Small intestine (tissue), 7 donors: ENCODE data around the gene CALHM6. TPM values are rescaled to one million over a fixed set of nuclear protein-coding genes. Genes with fewer than 3 reads are reported as not detected.

Experiments used
- DNase-seq, 2 donors: peaks; one replicate each; pipeline versions ENCODE4 v3.0.0 to v3.0.0-alpha.2; 2013
- FAIRE-seq: peaks from 2 replicates; lab custom pipeline; 2012; peaks lifted over from hg19 to GRCh38; lab: Jason Lieb, UNC
- H3K27ac ChIP-seq, 3 donors: one replicate each; pipeline ENCODE4 v1.5.1; 2013; ENCODE audit warnings: low read length in 2 of 3, mild to moderate bottlenecking in 2 of 3, control low read depth in 1 of 3, inconsistent platforms in 1 of 3, low read depth in 1 of 3, moderate library complexity in 1 of 3
- H3K27me3 ChIP-seq, 3 donors: one replicate each; pipeline ENCODE4 v1.6.1; 2013; ENCODE audit warnings: low read length in 3 of 3, inconsistent platforms in 1 of 3; ENCODE audit not compliant: control insufficient read depth in 3 of 3, insufficient read depth in 3 of 3
- H3K36me3 ChIP-seq, 3 donors: one replicate each; pipeline ENCODE4 v1.6.1; 2013; ENCODE audit warnings: low read length in 3 of 3, inconsistent platforms in 1 of 3, low read depth in 1 of 3, mild to moderate bottlenecking in 1 of 3, moderate library complexity in 1 of 3; ENCODE audit not compliant: control insufficient read depth in 3 of 3, insufficient read depth in 2 of 3
- H3K4me1 ChIP-seq, 3 donors: one replicate each; pipeline ENCODE4 v1.6.1; 2013; ENCODE audit warnings: low read length in 2 of 3, inconsistent platforms in 1 of 3, low read depth in 1 of 3, mild to moderate bottlenecking in 1 of 3, moderate library complexity in 1 of 3; ENCODE audit not compliant: control insufficient read depth in 3 of 3, insufficient read depth in 2 of 3
- H3K4me3 ChIP-seq, 3 donors: one replicate each; pipeline ENCODE4 v1.5.1; 2013; ENCODE audit warnings: low read length in 3 of 3, control low read depth in 1 of 3, inconsistent platforms in 1 of 3, low read depth in 1 of 3, mild to moderate bottlenecking in 1 of 3, moderate library complexity in 1 of 3
- H3K9me3 ChIP-seq, 2 donors: one replicate each; pipeline ENCODE4 v1.6.1; 2013; ENCODE audit warnings: low read depth in 1 of 2, low read length in 1 of 2; ENCODE audit not compliant: control insufficient read depth in 2 of 2, insufficient read depth in 1 of 2
- WGBS, 3 donors: extraction: QIAGEN DNeasy Blood & Tissue Kit; methylation state at CpG; one replicate each; pipeline ENCODE4 v1.1.7; 2013; 5-methylcytosine and 5-hydroxymethylcytosine counted together
- polyA plus RNA-seq, 4 donors: library from polyadenylated mRNA; stranded (reverse) in 3 of 4; unstranded in 1 of 4; fragments of 200-250 nt in 3 of 4; fragments of 120-200 nt in 1 of 4; gene quantifications; one replicate each; pipeline versions ENCODE4 v1.2.1 to v1.2.3, GENCODE V29; 2013
- donor health status: healthy with polysubstance abuse.
- donor health status: control.
- donor health status: control.
- donor health status: Bipolar disorder and iron deficiency.
- donor health status: healthy.

The CALHM6 gene
- polyA plus RNA-seq, 4 donors, result 2.7 to 16.9 (median 9.3) TPM

GRCh38 chr6:116438590-116439448 is 22.4 kb upstream of the CALHM6 start:
- no peaks in the 10 kb centered on the region for H3K4me1 ChIP-seq
- no peak for FAIRE-seq
- no peak for DNase-seq
- H3K36me3 ChIP-seq, result no peaks in the 10 kb centered on the region
- no peak overlapping the region for H3K27ac ChIP-seq
- 61 to 84% (median 82%) methylated on average over 6 of the region's 6 CpGs for WGBS, 3 donors
- H3K27me3 ChIP-seq, result no peaks in the 10 kb centered on the region
- H3K9me3 ChIP-seq, result no peaks in the 10 kb centered on the region
- H3K4me3 ChIP-seq, result no peak overlapping the region

DNA sequence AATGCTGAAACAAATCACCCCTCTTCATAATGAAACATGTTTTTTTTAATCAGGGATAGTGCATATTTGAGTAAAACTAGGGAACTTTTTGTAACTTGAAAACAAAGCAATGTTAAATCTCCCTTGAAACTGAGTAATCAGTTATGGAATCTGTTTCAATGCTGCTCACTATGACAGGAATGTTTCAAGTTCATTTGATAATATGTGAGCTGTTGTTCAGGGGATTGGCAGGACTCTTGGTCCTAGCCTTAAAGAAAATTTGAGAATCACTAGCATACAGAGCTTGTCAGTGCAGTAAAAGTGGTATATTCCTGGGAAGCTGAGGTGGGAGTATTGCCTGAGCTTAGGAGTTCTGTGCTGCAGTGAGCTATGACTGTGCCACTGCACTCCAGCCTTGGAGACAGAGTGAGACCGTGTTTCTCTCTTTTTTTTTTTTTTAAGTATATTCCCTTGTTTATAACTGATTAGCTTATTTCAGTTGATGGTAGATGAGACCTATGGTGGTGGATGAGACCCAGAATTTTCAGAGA is 21.6 kb upstream of the CALHM6 start:
- WGBS, 3 donors, result 57 to 72% (median 64%) methylated on average over 1 of the region's 1 CpG
- Histone ChIP-seq H3K9me3 (no peaks in the 10 kb centered on the region), H3K27me3 (no peaks in the 10 kb centered on the region), H3K36me3 (no peaks in the 10 kb centered on the region), H3K4me1 (no peaks in the 10 kb centered on the region), H3K27ac (no peak overlapping the region), H3K4me3 (no peak overlapping the region)
- DNase-seq (no peak), FAIRE-seq (no peak)

GRCh38 chr6:116443105-116443504 is 18.1 kb upstream of the CALHM6 start:
- Histone ChIP-seq H3K4me3 (no peak overlapping the region), H3K27ac (no peak overlapping the region), H3K36me3 (no peaks in the 10 kb centered on the region), H3K27me3 (no peaks in the 10 kb centered on the region), H3K9me3 (no peaks in the 10 kb centered on the region), H3K4me1 (no peaks in the 10 kb centered on the region)
- 91 to 95% (median 94%) methylated on average over 2 of the region's 2 CpGs for WGBS, 3 donors
- FAIRE-seq, result no peak
- no peak for DNase-seq

DNA sequence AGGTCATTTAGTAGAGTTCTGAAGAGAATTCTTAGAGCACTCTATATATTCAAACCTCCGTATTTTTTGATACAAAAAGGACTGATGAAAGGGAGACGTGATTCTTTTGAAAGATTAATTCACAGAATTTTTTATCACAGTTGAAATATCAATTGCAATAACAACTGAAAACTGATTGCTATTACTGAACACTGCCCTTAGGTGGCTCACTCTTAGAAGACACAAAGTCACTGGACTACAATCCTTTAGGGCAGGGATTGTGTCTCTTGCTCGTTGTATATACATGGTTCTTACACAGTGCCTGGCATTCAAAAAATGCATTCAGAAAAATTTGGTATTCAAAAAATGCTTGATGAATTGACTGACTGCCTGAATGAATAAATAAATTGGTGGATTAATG is 17.1 kb upstream of the CALHM6 start:
- H3K36me3 ChIP-seq, result no peaks in the 10 kb centered on the region
- H3K9me3 ChIP-seq, result no peaks in the 10 kb centered on the region
- no peaks in the 10 kb centered on the region for H3K27me3 ChIP-seq
- 14 to 34% (median 18%) methylated on average over 3 of the region's 3 CpGs for whole genome bisulfite sequencing, 3 donors
- no peaks in the 10 kb centered on the region for H3K4me1 ChIP-seq
- no peak overlapping the region for H3K27ac ChIP-seq
- H3K4me3 ChIP-seq, result no peak overlapping the region
- DNase-seq (peak in 1 of 2 donors; percentile 37), FAIRE-seq (peak; percentile 19)

DNA sequence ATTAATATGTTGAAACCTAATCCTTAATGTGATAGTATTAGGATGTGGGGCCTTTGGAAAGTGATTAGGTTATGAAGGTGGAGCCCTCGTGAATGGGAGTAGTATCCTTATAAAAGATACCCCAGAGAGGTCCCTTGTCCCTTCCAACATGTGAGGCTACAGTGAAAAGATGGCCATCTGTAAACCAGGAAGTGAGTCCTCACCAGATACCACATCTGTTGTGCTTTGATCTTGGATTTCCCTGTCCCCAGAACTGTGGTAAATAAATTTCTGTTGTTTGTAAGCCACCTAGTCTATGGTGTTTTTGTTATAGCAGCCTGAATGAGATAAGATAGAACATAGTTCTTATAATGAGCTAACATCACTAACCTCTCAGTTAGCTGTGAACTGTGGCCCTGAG is 16.6 kb upstream of the CALHM6 start:
- Histone ChIP-seq H3K9me3 (no peaks in the 10 kb centered on the region), H3K27me3 (no peaks in the 10 kb centered on the region), H3K4me1 (no peaks in the 10 kb centered on the region), H3K4me3 (no peak overlapping the region), H3K36me3 (no peaks in the 10 kb centered on the region), H3K27ac (no peak overlapping the region)
- WGBS, 3 donors, result 79 to 91% (median 91%) methylated on average over 1 of the region's 1 CpG
- DNase-seq (no peak), FAIRE-seq (no peak)

DNA sequence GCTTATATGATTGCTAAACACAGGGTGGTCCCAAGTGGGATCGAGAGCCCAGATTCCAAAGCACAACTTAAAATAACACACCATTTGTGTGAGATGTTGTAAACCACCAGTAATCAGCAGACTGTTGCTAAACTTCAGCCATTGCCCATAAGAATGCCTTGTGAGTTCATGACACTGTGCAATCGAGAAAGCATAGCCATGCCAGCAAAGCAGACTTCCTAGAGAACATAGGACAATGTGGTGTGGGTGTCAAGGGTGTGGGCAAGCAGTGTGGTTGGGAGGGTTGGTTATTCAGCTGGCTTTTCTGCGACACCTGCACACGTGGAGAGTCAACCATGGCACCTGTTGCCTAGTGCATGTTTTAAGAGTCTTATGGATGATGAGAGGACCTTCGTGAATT is 16.1 kb upstream of the CALHM6 start:
- Histone ChIP-seq H3K4me1 (no peaks in the 10 kb centered on the region), H3K27me3 (no peaks in the 10 kb centered on the region), H3K27ac (no peak overlapping the region), H3K36me3 (no peaks in the 10 kb centered on the region), H3K4me3 (no peak overlapping the region), H3K9me3 (no peaks in the 10 kb centered on the region)
- FAIRE-seq (no peak), DNase-seq (no peak)
- WGBS, 3 donors, result 54 to 68% (median 59%) methylated on average over 5 of the region's 5 CpGs

DNA sequence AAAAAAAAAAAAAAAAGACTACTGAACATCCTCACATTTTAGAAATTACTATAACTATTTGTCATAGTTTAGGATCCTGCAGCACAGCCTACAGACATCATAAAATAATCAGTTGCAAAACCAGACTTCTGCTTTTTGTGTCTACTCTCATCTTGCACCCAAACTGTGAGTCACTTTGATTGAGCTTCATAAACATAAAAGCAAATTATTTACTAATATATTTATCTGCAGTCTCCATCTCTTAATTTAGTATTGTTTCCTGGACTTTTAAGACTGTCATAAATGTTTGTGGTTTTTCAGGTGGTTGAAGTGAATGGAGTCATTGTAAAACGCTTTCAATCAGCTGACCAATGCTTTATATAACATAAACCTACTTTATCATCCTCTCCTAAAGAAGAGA is 14.8 kb upstream of the CALHM6 start:
- H3K4me1 ChIP-seq, result peaks cover 0 to 7% (median 0%) of the 10 kb centered on the region in 3 donors
- H3K36me3 ChIP-seq, result no peaks in the 10 kb centered on the region
- FAIRE-seq (no peak), DNase-seq (peak in 1 of 2 donors; percentile 23)
- WGBS, 3 donors, result 14 to 35% (median 21%) methylated on average over 1 of the region's 1 CpG
- no peaks in the 10 kb centered on the region for H3K27me3 ChIP-seq
- H3K27ac ChIP-seq, result no peak overlapping the region
- H3K9me3 ChIP-seq, result no peaks in the 10 kb centered on the region
- H3K4me3 ChIP-seq, result no peak overlapping the region

- H3K27ac ChIP-seq, result no peak overlapping the region
- H3K27me3 ChIP-seq, result no peaks in the 10 kb centered on the region
- WGBS, 3 donors, result 51 to 62% (median 57%) methylated on average over 3 of the region's 3 CpGs
- no peak overlapping the region for H3K4me3 ChIP-seq
- peaks cover 0 to 7% (median 0%) of the 10 kb centered on the region in 3 donors for H3K4me1 ChIP-seq
- no peaks in the 10 kb centered on the region for H3K36me3 ChIP-seq
- DNase-seq (no peak), FAIRE-seq (no peak)
- H3K9me3 ChIP-seq, result no peaks in the 10 kb centered on the region
These were observed 14.1 kb upstream of the CALHM6 start for GRCh38 chr6:116447052-116447451.
